HAP-1 (cell line): ENCODE results near the gene SCARB1.

Source experiments
- DNase-seq, 2 experiments: peaks; one replicate each; pipeline ENCODE4 v3.0.0-alpha.2; 2016 to 2020; ENCODE audit warnings: low spot score in 2 of 2
- H3K27me3 ChIP-seq: fragments of 250-450 bp; sonication (Bioruptor Pico); 2 replicates; pipeline ENCODE4 v1.5.1; 2020; ENCODE audit warnings: low read depth, mild to moderate bottlenecking, moderate library complexity
- H3K36me3 ChIP-seq: fragments of 250-450 bp; sonication (Bioruptor Pico); replicated peaks from 2 replicates; pipeline ENCODE4 v1.5.1; 2020; ENCODE audit warnings: mild to moderate bottlenecking
- H3K4me1 ChIP-seq: fragments of 250-450 bp; sonication (Bioruptor Pico); 2 replicates; pipeline ENCODE4 v1.5.1; 2020; ENCODE audit warnings: mild to moderate bottlenecking
- H3K4me3 ChIP-seq: fragments of 250-450 bp; sonication (Bioruptor Pico); 2 replicates; pipeline ENCODE4 v1.5.1; 2020; ENCODE audit warnings: mild to moderate bottlenecking, moderate library complexity
- H3K9me3 ChIP-seq: fragments of 250-450 bp; sonication (Bioruptor Pico); 2 replicates; pipeline ENCODE4 v1.5.1; 2020; ENCODE audit warnings: mild to moderate bottlenecking, moderate library complexity
- in situ Hi-C: fragments of 300-500 bp; cut with MboI; formaldehyde crosslinking; loops from 3 replicates; pipeline ENCODE4 v1.14.3; 2020; ENCODE audit warnings: low sequenced_read_pairs, inconsistent platforms, mixed read lengths

The SCARB1 gene

GRCh38 chr12:124737772-124738635 is 125.7 kb downstream of the SCARB1 start:
- H3K4me1 ChIP-seq, result peaks cover 7% of the 10 kb centered on the region
- DNase-seq, result no peak
- no peaks in the 10 kb centered on the region for H3K9me3 ChIP-seq
- in situ Hi-C loops, result no loop called here
- no peaks in the 10 kb centered on the region for H3K27me3 ChIP-seq
- H3K4me3 ChIP-seq, result no peak overlapping the region
- H3K36me3 ChIP-seq, result no peaks in the 10 kb centered on the region

- H3K9me3 ChIP-seq, result no peaks in the 10 kb centered on the region
- H3K36me3 ChIP-seq, result no peaks in the 10 kb centered on the region
- in situ Hi-C loops, result no loop called here
- peaks cover 7% of the 10 kb centered on the region for H3K4me1 ChIP-seq
- H3K4me3 ChIP-seq, result no peak overlapping the region
- DNase-seq, result no peak
- no peaks in the 10 kb centered on the region for H3K27me3 ChIP-seq
Observed at GRCh38 chr12:124737040-124737419, 126.6 kb downstream of the SCARB1 start.

GRCh38 chr12:124736115-124737039 is 127.3 kb downstream of the SCARB1 start:
- in situ Hi-C loops, result no loop called here

GRCh38 chr12:124734224-124734788 is 129.4 kb downstream of the SCARB1 start:
- Histone ChIP-seq H3K4me3 (no peak overlapping the region), H3K27me3 (no peaks in the 10 kb centered on the region), H3K36me3 (no peaks in the 10 kb centered on the region), H3K9me3 (no peaks in the 10 kb centered on the region), H3K4me1 (peaks cover 7% of the 10 kb centered on the region)
- in situ Hi-C loops, result no loop called here
- DNase-seq, result peak; percentile 47 to 68

More at GRCh38 chr12:124736115-124737039, 127.3 kb downstream of the SCARB1 start:
- H3K4me3 ChIP-seq, result no peak overlapping the region
- no peaks in the 10 kb centered on the region for H3K36me3 ChIP-seq
- peaks cover 7% of the 10 kb centered on the region for H3K4me1 ChIP-seq
- no peaks in the 10 kb centered on the region for H3K27me3 ChIP-seq
- no peaks in the 10 kb centered on the region for H3K9me3 ChIP-seq
- no peak for DNase-seq

- Histone ChIP-seq H3K4me3 (no peak overlapping the region), H3K27me3 (no peaks in the 10 kb centered on the region), H3K36me3 (no peaks in the 10 kb centered on the region), H3K4me1 (peaks cover 7% of the 10 kb centered on the region), H3K9me3 (no peaks in the 10 kb centered on the region)
- in situ Hi-C loops, result no loop called here
- no peak for DNase-seq
Observed at GRCh38 chr12:124733086-124733485, 130.6 kb downstream of the SCARB1 start.

- Histone ChIP-seq H3K4me1 (peaks cover 7% of the 10 kb centered on the region), H3K27me3 (no peaks in the 10 kb centered on the region), H3K4me3 (no peak overlapping the region), H3K9me3 (no peaks in the 10 kb centered on the region), H3K36me3 (no peaks in the 10 kb centered on the region)
- no peak for DNase-seq
- in situ Hi-C loops, result no loop called here
Observed at GRCh38 chr12:124732275-124733075, 131.2 kb downstream of the SCARB1 start.

GRCh38 chr12:124731869-124732268 is 131.8 kb downstream of the SCARB1 start:
- Histone ChIP-seq H3K4me1 (peaks cover 7% of the 10 kb centered on the region), H3K27me3 (no peaks in the 10 kb centered on the region), H3K9me3 (no peaks in the 10 kb centered on the region), H3K4me3 (no peak overlapping the region), H3K36me3 (no peaks in the 10 kb centered on the region)
- DNase-seq, result no peak
- in situ Hi-C loops, result no loop called here

GRCh38 chr12:124730455-124730932 is 133.2 kb downstream of the SCARB1 start:
- Histone ChIP-seq H3K4me1 (peaks cover 7% of the 10 kb centered on the region), H3K27me3 (no peaks in the 10 kb centered on the region), H3K36me3 (no peaks in the 10 kb centered on the region), H3K9me3 (no peaks in the 10 kb centered on the region), H3K4me3 (no peak overlapping the region)
- no peak for DNase-seq
- in situ Hi-C loops, result no loop called here

- Histone ChIP-seq H3K27me3 (no peaks in the 10 kb centered on the region), H3K4me1 (no peaks in the 10 kb centered on the region), H3K9me3 (no peaks in the 10 kb centered on the region), H3K36me3 (no peaks in the 10 kb centered on the region), H3K4me3 (no peak overlapping the region)
- in situ Hi-C loops, result no loop called here
- DNase-seq, result no peak
Observed at GRCh38 chr12:124727922-124728321, 135.7 kb downstream of the SCARB1 start.

- in situ Hi-C loops, result no loop called here
- no peak for DNase-seq
- H3K4me1 ChIP-seq, result no peaks in the 10 kb centered on the region
- H3K36me3 ChIP-seq, result no peaks in the 10 kb centered on the region
- no peak overlapping the region for H3K4me3 ChIP-seq
- H3K9me3 ChIP-seq, result no peaks in the 10 kb centered on the region
- no peaks in the 10 kb centered on the region for H3K27me3 ChIP-seq
Observed at GRCh38 chr12:124727264-124727800, 136.3 kb downstream of the SCARB1 start.
